ENCODE results near the gene MED13L.

GRCh38 chr12:116245189-116245588 lies 32.3 kb downstream of the MED13L start:
- TF ChIP-seq SIN3A (IDR thresholded peaks at IDR 0.05; ENCODE audit: borderline replicate concordance, insufficient read depth, low read length) (no peak), POLR2AphosphoS5 (IDR thresholded peaks at IDR 0.05; ENCODE audit: low read depth, low read length) (no peak), TAF1 (IDR thresholded peaks at IDR 0.05; ENCODE audit: borderline replicate concordance, insufficient read depth, low read length) (no peak), REST (IDR thresholded peaks at IDR 0.05; ENCODE audit: insufficient read depth in 1 of 2, low read depth in 2 of 2, low read length in 2 of 2) (no peak), FOXP2 (optimal IDR thresholded peaks at IDR 0.05; ENCODE audit: borderline replicate concordance, extremely low read depth, extremely low read length, insufficient read depth) (no peak)

Data from PFSK-1 (cell line).